Mesothelial cell of epicardium (in vitro differentiated cells): ENCODE data around the gene NEU4. TPM values are rescaled to one million over a fixed set of nuclear protein-coding genes. Genes with fewer than 3 reads are reported as not detected.

Source experiments
- DNase-seq, 2 experiments: peaks; one replicate each; pipeline ENCODE4 v3.0.0; 2021; ENCODE audit warnings: low spot score in 2 of 2; ENCODE audit not compliant: unreplicated experiment in 2 of 2
- H3K27ac Mint-ChIP-seq: 2 replicates; pipeline ENCODE4 v1.8.0; 2021; ENCODE audit warnings: mixed read lengths
- H3K27me3 Mint-ChIP-seq: 2 replicates; pipeline ENCODE4 v1.8.0; 2021; ENCODE audit warnings: low read depth, mixed read lengths
- H3K36me3 Mint-ChIP-seq: 2 replicates; pipeline ENCODE4 v1.8.0; 2021; ENCODE audit warnings: mixed read lengths
- H3K4me1 Mint-ChIP-seq: 2 replicates; pipeline ENCODE4 v1.8.0; 2021; ENCODE audit warnings: mixed read lengths
- H3K4me3 Mint-ChIP-seq: 2 replicates; pipeline ENCODE4 v1.8.0; 2021; ENCODE audit warnings: mild to moderate bottlenecking, moderate library complexity, mixed read lengths
- H3K9me3 Mint-ChIP-seq: 2 replicates; pipeline ENCODE4 v1.8.0; 2021; ENCODE audit warnings: mixed read lengths
- total RNA-seq: library from RNA; stranded (reverse); gene quantifications from 3 replicates; pipeline ENCODE4 v1.2.1, GENCODE V29; 2021
- TF ChIP-seq, protein P1 (sequence below): fragments of 200-600 bp; sonication (generic); IDR thresholded peaks from one replicate; pipeline ENCODE4 v1.5.0; 2021; ENCODE audit warnings: antibody characterized with exemption; ENCODE audit not compliant: unreplicated experiment

Gene NEU4
- total RNA-seq, 1 donor from 2014 or later: 0.87 TPM

DNA sequence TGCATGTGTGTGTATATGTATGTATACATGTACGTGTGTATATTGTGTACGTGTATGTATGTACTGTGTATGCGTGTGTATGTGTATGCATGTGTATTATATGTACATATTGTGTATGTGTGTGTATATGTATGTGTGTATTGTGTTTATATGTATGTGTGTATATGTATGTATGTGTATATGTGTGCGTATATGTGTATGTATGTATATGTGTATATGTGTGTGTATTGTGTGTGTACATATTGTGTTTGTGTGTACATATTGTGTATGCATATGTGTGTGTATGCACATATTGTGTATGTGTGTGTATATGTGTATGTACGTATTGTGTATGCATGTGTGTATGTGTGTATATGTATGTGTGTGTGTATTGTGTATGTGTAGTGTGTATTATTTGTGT lies 15.6 kb upstream of the NEU4 start:
- DNase-seq: no peak
- Mint-ChIP-seq H3K9me3 (peaks cover 28% of the 10 kb centered on the region), H3K4me1 (peaks cover 6% of the 10 kb centered on the region), H3K27ac (no peak overlapping the region), H3K4me3 (no peak overlapping the region), H3K27me3 (no peaks in the 10 kb centered on the region), H3K36me3 (no peaks in the 10 kb centered on the region)
- TF ChIP-seq, protein P1, sequence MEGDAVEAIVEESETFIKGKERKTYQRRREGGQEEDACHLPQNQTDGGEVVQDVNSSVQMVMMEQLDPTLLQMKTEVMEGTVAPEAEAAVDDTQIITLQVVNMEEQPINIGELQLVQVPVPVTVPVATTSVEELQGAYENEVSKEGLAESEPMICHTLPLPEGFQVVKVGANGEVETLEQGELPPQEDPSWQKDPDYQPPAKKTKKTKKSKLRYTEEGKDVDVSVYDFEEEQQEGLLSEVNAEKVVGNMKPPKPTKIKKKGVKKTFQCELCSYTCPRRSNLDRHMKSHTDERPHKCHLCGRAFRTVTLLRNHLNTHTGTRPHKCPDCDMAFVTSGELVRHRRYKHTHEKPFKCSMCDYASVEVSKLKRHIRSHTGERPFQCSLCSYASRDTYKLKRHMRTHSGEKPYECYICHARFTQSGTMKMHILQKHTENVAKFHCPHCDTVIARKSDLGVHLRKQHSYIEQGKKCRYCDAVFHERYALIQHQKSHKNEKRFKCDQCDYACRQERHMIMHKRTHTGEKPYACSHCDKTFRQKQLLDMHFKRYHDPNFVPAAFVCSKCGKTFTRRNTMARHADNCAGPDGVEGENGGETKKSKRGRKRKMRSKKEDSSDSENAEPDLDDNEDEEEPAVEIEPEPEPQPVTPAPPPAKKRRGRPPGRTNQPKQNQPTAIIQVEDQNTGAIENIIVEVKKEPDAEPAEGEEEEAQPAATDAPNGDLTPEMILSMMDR: no peak

DNA sequence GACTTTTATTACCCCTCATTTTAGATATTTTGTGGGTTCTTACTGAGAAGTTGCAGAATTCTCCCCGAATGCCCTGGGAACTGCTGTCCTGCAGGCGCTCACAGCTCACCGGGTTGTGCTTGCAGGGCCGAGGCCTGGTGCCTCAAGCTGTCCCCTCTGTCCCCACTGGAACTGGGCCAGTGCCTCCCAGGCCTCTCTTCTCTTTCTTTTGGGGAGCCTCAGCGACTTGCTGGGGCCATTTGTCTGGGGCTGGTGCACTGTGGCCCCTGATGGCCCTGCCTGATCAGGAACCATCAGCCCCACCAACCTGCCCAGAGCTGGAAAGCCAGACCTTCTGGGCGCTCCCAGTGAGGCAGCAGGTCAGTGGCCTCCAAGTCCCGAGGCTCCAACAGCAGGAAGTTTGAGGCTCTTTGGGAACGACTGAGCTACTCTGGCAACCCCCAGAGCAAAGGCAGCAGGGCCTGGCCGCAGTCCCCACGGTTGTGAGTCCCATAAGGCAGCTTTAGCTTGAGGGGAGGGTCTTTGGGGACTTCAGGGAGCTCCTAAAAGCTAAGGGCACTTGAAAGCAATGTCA lies 14.7 kb upstream of the NEU4 start:
- peaks cover 6% of the 10 kb centered on the region for H3K4me1 Mint-ChIP-seq
- TF ChIP-seq, protein P1: no peak
- H3K4me3 Mint-ChIP-seq: no peak overlapping the region
- no peaks in the 10 kb centered on the region for H3K36me3 Mint-ChIP-seq
- no peak overlapping the region for H3K27ac Mint-ChIP-seq
- no peak for DNase-seq
- H3K9me3 Mint-ChIP-seq: peaks cover 18% of the 10 kb centered on the region
- H3K27me3 Mint-ChIP-seq: no peaks in the 10 kb centered on the region

GRCh38 chr2:241795021-241795999 lies 13.7 kb upstream of the NEU4 start:
- no peaks in the 10 kb centered on the region for H3K27me3 Mint-ChIP-seq
- TF ChIP-seq, protein P1: no peak
- no peak overlapping the region for H3K4me3 Mint-ChIP-seq
- H3K9me3 Mint-ChIP-seq: peaks cover 12% of the 10 kb centered on the region
- no peak for DNase-seq
- no peaks in the 10 kb centered on the region for H3K36me3 Mint-ChIP-seq
- H3K27ac Mint-ChIP-seq: no peak overlapping the region
- peaks cover 6% of the 10 kb centered on the region for H3K4me1 Mint-ChIP-seq

GRCh38 chr2:241796209-241796608 lies 12.8 kb upstream of the NEU4 start:
- Mint-ChIP-seq H3K4me3 (no peak overlapping the region), H3K27me3 (no peaks in the 10 kb centered on the region), H3K9me3 (peaks cover 3% of the 10 kb centered on the region), H3K4me1 (peaks cover 6% of the 10 kb centered on the region), H3K36me3 (no peaks in the 10 kb centered on the region), H3K27ac (no peak overlapping the region)
- no peak for DNase-seq
- TF ChIP-seq, protein P1: no peak

DNA sequence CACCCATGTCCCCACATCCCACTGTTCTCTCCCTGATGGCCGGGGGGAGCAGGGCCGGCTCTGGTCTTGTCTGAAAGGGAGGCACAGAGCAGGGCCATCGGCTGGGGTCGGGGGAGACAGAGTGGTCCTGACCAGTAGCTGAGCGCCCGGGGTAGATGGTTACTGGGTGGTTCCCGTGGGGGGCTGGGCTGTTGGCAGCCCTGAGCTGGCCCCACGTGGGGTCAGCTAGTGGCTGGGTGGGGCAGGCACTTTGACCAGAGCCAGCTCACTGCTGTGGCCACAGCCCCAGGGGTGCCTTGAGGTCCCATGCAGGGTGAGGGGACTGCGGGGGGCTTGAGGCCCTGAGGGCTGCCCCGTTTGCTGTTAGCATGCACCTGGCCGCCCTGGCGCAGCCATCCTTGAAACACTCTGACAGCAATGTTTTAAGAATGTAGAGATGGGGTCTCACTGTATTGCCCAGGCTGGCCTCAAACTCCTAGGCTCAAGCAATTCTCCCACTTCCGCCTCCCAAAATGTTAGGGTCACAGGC lies 12.3 kb upstream of the NEU4 start:
- Mint-ChIP-seq H3K4me1 (peaks cover 6% of the 10 kb centered on the region), H3K9me3 (peaks cover 3% of the 10 kb centered on the region), H3K27ac (no peak overlapping the region), H3K36me3 (no peaks in the 10 kb centered on the region), H3K4me3 (no peak overlapping the region), H3K27me3 (no peaks in the 10 kb centered on the region)
- TF ChIP-seq, protein P1: no peak
- no peak for DNase-seq
